Erythroblast (primary cell): Measurements from ENCODE around the gene CHD9.
"Not testable (repeated sequence)": the region's sequence is repeated elsewhere in the genome, so short reads cannot be mapped to it uniquely, and the experiment has no call there.

Experiments used
- DNase-seq, 2 experiments: peaks; one replicate each; lab custom pipeline; 2025; lab: John Stamatoyannopoulos, UW
- GATA1 ChIP-seq: IDR thresholded peaks from 2 replicates; pipeline ENCODE4 v1.6.1; 2011; ENCODE audit warnings: low read depth, mild to moderate bottlenecking, control low read depth, low read length, moderate library complexity
- POLR2A ChIP-seq: IDR thresholded peaks from 2 replicates; pipeline ENCODE4 v1.6.1; 2011; ENCODE audit warnings: mild to moderate bottlenecking, low read length

CHD9 gene

GRCh38 chr16:53282975-53283946 is 228.5 kb downstream of the CHD9 start:
- TF ChIP-seq GATA1: no peak
- DNase-seq: peak; percentile 30 to 64

GRCh38 chr16:53285236-53285635 is 230.4 kb downstream of the CHD9 start:
- TF ChIP-seq GATA1 (no peak), POLR2A (no peak)
- DNase-seq: no peak

- TF ChIP-seq GATA1: no peak
- no peak for TF ChIP-seq POLR2A
- no peak for DNase-seq
Observed at GRCh38 chr16:53290520-53290919, 235.7 kb downstream of the CHD9 start.

GRCh38 chr16:53291757-53292392 is 237.1 kb downstream of the CHD9 start:
- TF ChIP-seq POLR2A: no peak
- no peak for TF ChIP-seq GATA1
- no peak for DNase-seq

GRCh38 chr16:53297477-53297876 is 242.7 kb downstream of the CHD9 start:
- no peak for TF ChIP-seq GATA1
- no peak for TF ChIP-seq POLR2A
- DNase-seq: no peak

- DNase-seq: no peak
- no peak for TF ChIP-seq GATA1
- no peak for TF ChIP-seq POLR2A
Observed at GRCh38 chr16:53304334-53304733, 249.5 kb downstream of the CHD9 start.

- no peak for TF ChIP-seq GATA1
- no peak for TF ChIP-seq POLR2A
- DNase-seq: no peak
Observed at GRCh38 chr16:53305743-53306142, 251.0 kb downstream of the CHD9 start.

- no peak for DNase-seq
- TF ChIP-seq POLR2A (no peak), GATA1 (no peak)
Observed at GRCh38 chr16:53309457-53309856, 254.7 kb downstream of the CHD9 start.

- TF ChIP-seq POLR2A (no peak), GATA1 (no peak)
- no peak for DNase-seq
Observed at GRCh38 chr16:53320992-53321391, 266.2 kb downstream of the CHD9 start.

- DNase-seq: no peak
- no peak for TF ChIP-seq GATA1
- no peak for TF ChIP-seq POLR2A
Observed at GRCh38 chr16:53323924-53324323, 269.1 kb downstream of the CHD9 start.

- not testable (repeated sequence) for DNase-seq
Observed at GRCh38 chr16:53330991-53331390, 276.2 kb downstream of the CHD9 start.

GRCh38 chr16:53334581-53334980 is 279.8 kb downstream of the CHD9 start:
- no peak for DNase-seq
- TF ChIP-seq POLR2A (no peak), GATA1 (no peak)

- DNase-seq: no peak
- TF ChIP-seq POLR2A: no peak
- no peak for TF ChIP-seq GATA1
Observed at GRCh38 chr16:53337294-53337693, 282.5 kb downstream of the CHD9 start.

GRCh38 chr16:53341792-53342191 is 287.0 kb downstream of the CHD9 start:
- no peak for DNase-seq
- TF ChIP-seq GATA1 (no peak), POLR2A (no peak)
